ENCODE data around the gene CLCN6. TPM values are rescaled to one million over a fixed set of nuclear protein-coding genes. Genes with fewer than 3 reads are reported as not detected.

Gene CLCN6
- total RNA-seq, 6 experiments from 2014 or later = 4.2 to 12.7 (median 9.2) TPM

- Histone ChIP-seq H3K36me3 (peaks cover 2 to 70% (median 28%) of the 10 kb centered on the region in 4 donors), H3K27me3 (no peaks in the 10 kb centered on the region), H3K27ac (no peak overlapping the region), H3K4me1 (peaks cover 0 to 41% (median 21%) of the 10 kb centered on the region in 4 donors), H3K9me3 (no peaks in the 10 kb centered on the region), H3K4me3 (no peak overlapping the region)
- intact Hi-C loops (cut with DNase I) = loop anchor here (2.0 to 10.0 kb wide), 3 partner anchors 55 to 129 kb away; no protein-coding TSS in a partner anchor
- WGBS (ENCODE audit: insufficient coverage, low coverage, low lambda C conversion rate, missing lambda C conversion rate) = 74% methylated on average over 9 of the region's 11 CpGs
- no peak for DNase-seq
- TF ChIP-seq POLR2A (IDR thresholded peaks at IDR 0.05) = no peak
- TF ChIP-seq CTCF (IDR thresholded peaks at IDR 0.05) = no peak
- ATAC-seq = no peak
These were observed 31.9 kb downstream of the CLCN6 start for GRCh38 chr1:11837767-11838348.

- no peaks in the 10 kb centered on the region for H3K27me3 ChIP-seq
- intact Hi-C loops (cut with DNase I) = loop anchor here (2.0 to 10.0 kb wide), 3 partner anchors 54 to 129 kb away; no protein-coding TSS in a partner anchor
- TF ChIP-seq POLR2A (IDR thresholded peaks at IDR 0.05) (no peak), CTCF (IDR thresholded peaks at IDR 0.05) (peak; percentile 97 to 99 (median 98))
- H3K36me3 ChIP-seq = peaks cover 2 to 67% (median 24%) of the 10 kb centered on the region in 4 donors
- 16% methylated on average over 9 of the region's 40 CpGs for WGBS (ENCODE audit: insufficient coverage, low coverage, low lambda C conversion rate, missing lambda C conversion rate)
- H3K27ac ChIP-seq = peak overlapping the region in 2 of 3 donors; percentile 59 to 87
- H3K9me3 ChIP-seq = no peaks in the 10 kb centered on the region
- DNase-seq = peak; percentile 81 to 85 (median 82)
- H3K4me3 ChIP-seq = no peak overlapping the region
- ATAC-seq = peak; percentile 69 to 74 (median 70)
- peaks cover 0 to 48% (median 25%) of the 10 kb centered on the region in 4 donors for H3K4me1 ChIP-seq
These were observed 32.6 kb downstream of the CLCN6 start for GRCh38 chr1:11838349-11839272.

GRCh38 chr1:11839727-11840705 is 34.0 kb downstream of the CLCN6 start:
- Histone ChIP-seq H3K36me3 (peaks cover 0 to 59% (median 15%) of the 10 kb centered on the region in 4 donors), H3K27ac (peak overlapping the region; percentile 28 to 87 (median 81)), H3K27me3 (no peaks in the 10 kb centered on the region), H3K4me3 (no peak overlapping the region), H3K9me3 (no peaks in the 10 kb centered on the region), H3K4me1 (peaks cover 0 to 51% (median 27%) of the 10 kb centered on the region in 4 donors)
- DNase-seq (peak in 2 of 3 donors; percentile 81 to 86), ATAC-seq (peak; percentile 20 to 58 (median 48))
- 32% methylated on average over 9 of the region's 20 CpGs for WGBS (ENCODE audit: insufficient coverage, low coverage, low lambda C conversion rate, missing lambda C conversion rate)
- intact Hi-C loops (cut with DNase I) = loop anchor here (2.0 to 10.0 kb wide), 3 partner anchors 53 to 127 kb away; no protein-coding TSS in a partner anchor
- TF ChIP-seq CTCF (IDR thresholded peaks at IDR 0.05) (no peak), POLR2A (IDR thresholded peaks at IDR 0.05) (no peak)

All from right lobe of liver (tissue), 6 donors.